Stimulated activated CD8-positive, alpha-beta memory T cell treated with anti-CD3 and anti-CD28 coated beads, Interleukin-15, amount 100 ng/mL, for 1 hour (primary cell): Measurements from ENCODE around the gene KIAA1755.
"Not testable (repeated sequence)": the region's sequence is repeated elsewhere in the genome, so short reads cannot be mapped to it uniquely, and the experiment has no call there.

ENCODE experiments used
- DNase-seq: peaks from one replicate; pipeline ENCODE4 v3.0.0-alpha.2; 2020; ENCODE audit warnings: low read depth

The KIAA1755 gene

GRCh38 chr20:38260025-38260377 lies 534 bp downstream of the KIAA1755 start:
- no peak for DNase-seq

- no peak for DNase-seq
Measured at GRCh38 chr20:38258545-38259215, 1.9 kb downstream of the KIAA1755 start.

- no peak for DNase-seq
Measured at GRCh38 chr20:38256966-38257365, 3.6 kb downstream of the KIAA1755 start.

- DNase-seq, result no peak
Measured at GRCh38 chr20:38256021-38256420, 4.5 kb downstream of the KIAA1755 start.

- no peak for DNase-seq
Measured at GRCh38 chr20:38255393-38255792, 5.1 kb downstream of the KIAA1755 start.

- DNase-seq, result not testable (repeated sequence)
Measured at GRCh38 chr20:38254621-38255020, 5.9 kb downstream of the KIAA1755 start.

- no peak for DNase-seq
Measured at GRCh38 chr20:38253571-38253970, 7.0 kb downstream of the KIAA1755 start.

GRCh38 chr20:38252292-38253288 lies 7.9 kb downstream of the KIAA1755 start:
- DNase-seq, result no peak

- not testable (repeated sequence) for DNase-seq
Measured at GRCh38 chr20:38251441-38251840, 9.1 kb downstream of the KIAA1755 start.

- DNase-seq, result no peak
Measured at GRCh38 chr20:38250609-38251008, 9.9 kb downstream of the KIAA1755 start.

- DNase-seq, result no peak
Measured at GRCh38 chr20:38249536-38250310, 10.8 kb downstream of the KIAA1755 start.

- no peak for DNase-seq
Measured at GRCh38 chr20:38248133-38248532, 12.4 kb downstream of the KIAA1755 start.

GRCh38 chr20:38247725-38248124 lies 12.8 kb downstream of the KIAA1755 start:
- DNase-seq, result not testable (repeated sequence)

- no peak for DNase-seq
Measured at GRCh38 chr20:38247166-38247509, 13.4 kb downstream of the KIAA1755 start.

- no peak for DNase-seq
Measured at GRCh38 chr20:38246357-38247165, 14.0 kb downstream of the KIAA1755 start.

- no peak for DNase-seq
Measured at GRCh38 chr20:38245753-38246152, 14.8 kb downstream of the KIAA1755 start.

GRCh38 chr20:38243709-38244020 lies 16.9 kb downstream of the KIAA1755 start:
- DNase-seq, result no peak

GRCh38 chr20:38242848-38243708 lies 17.5 kb downstream of the KIAA1755 start:
- DNase-seq, result no peak

GRCh38 chr20:38241201-38241600 lies 19.3 kb downstream of the KIAA1755 start:
- no peak for DNase-seq

GRCh38 chr20:38239441-38239840 lies 21.1 kb downstream of the KIAA1755 start:
- no peak for DNase-seq

GRCh38 chr20:38238829-38239228 lies 21.7 kb downstream of the KIAA1755 start:
- DNase-seq, result no peak
